NCI-H510A treated with DMSO at 0.1 percent for 48 hours (cell line): ENCODE measurements around the gene SOX18.

Source experiments
- DNase-seq: peaks from one replicate; lab custom pipeline; 2025; lab: John Stamatoyannopoulos, UW

Gene SOX18

GRCh38 chr20:64052987-64053840 is 3.8 kb upstream of the SOX18 start:
- DNase-seq = no peak

DNA sequence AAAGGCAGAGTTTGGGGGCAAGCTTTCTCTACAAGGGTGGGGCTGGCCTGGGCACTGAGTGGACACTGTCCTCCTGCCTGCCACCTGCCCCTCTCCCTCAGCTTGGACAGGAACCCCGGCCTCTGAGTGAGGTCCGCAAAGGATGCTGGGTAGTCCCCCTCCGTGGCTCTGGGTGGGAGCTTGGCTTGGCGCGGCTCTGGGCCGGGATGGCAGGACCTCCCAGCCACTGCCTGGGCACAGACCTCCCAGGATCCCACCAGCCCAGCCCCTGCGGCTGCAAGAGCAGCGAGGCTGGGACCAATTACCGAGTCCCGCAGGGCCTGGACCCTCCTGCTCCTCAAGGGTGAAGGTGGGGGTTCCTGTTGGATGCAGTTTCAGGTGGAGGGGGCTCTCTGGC is 2.9 kb upstream of the SOX18 start:
- DNase-seq = no peak

- DNase-seq = no peak
These were observed 2.3 kb upstream of the SOX18 start for GRCh38 chr20:64051561-64052325.

- no peak for DNase-seq
These were observed 1.6 kb upstream of the SOX18 start for GRCh38 chr20:64051033-64051452.

DNA sequence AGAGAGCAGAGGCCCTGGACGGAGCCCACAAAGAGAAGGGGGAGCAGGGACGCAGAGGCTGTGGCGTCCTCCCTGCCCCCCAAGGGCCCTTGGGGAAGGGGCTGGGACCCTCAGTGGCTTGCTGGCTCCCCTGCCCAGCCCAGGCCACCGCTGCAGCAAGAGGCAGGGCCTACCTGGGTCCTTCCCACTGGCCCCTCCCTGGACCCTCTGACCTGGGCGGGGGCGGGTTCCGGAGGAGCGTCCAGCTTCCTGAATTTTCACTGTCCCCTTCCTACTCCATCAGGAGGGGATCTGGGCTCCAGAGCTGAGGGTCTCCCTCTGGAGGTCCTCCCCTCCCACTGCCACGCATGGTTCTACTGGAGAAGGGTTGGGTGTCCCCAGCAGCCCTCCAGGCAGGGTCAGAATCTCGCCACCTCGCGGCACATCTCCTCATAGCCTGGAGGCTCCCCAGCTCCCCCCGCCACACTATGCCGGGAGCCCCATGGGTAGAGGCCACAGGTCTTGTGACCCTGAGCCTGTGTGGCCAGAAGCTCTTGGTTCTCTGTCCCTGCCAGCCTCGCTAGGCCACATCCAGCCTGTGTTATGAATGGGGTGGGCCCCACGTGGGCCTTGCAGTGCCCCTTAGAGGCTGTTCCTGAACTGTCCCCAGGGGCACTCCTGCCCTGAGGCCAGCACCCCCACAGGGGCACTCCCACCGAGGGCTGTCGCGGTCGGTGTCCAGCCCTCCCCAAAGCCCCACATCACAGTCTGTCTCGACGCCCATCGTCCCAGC is 1.0 kb upstream of the SOX18 start:
- no peak for DNase-seq

GRCh38 chr20:64049878-64050260 is 430 bp upstream of the SOX18 start:
- DNase-seq = no peak

DNA sequence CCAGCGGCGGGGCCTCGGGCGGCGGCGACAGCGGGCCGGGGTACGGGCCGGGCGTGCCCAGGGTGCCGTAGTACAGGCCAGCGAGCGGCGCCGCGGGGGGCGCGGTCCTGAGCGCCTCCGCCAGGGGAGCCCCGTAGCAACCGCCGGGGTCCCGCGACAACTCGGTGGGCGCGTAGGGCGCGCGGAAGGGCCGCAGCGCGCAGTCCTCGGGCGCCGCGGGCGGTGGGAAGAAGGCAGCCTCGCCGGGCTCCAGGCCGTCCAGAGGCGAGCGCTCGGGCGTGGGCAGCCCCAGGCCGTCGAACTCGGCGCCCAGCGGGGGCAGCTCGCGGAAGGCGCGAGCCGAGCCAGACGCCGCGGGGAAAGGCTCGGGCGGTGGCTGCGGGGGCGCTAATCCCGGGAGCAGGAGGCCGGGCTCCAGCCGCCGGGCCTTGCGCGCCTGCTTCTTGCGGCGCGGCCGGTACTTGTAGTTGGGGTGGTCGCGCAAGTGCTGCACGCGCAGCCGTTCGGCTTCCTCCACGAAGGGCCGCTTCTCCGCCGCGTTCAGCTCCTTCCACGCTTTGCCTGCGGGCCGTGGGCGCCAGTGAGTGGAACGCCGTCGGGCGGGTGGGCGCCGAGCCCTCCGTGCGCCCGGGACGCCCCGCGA is 916 bp downstream of the SOX18 start:
- DNase-seq = no peak

GRCh38 chr20:64047968-64048401 is 1.5 kb downstream of the SOX18 start:
- no peak for DNase-seq

GRCh38 chr20:64047046-64047389 is 2.4 kb downstream of the SOX18 start:
- DNase-seq = no peak

DNA sequence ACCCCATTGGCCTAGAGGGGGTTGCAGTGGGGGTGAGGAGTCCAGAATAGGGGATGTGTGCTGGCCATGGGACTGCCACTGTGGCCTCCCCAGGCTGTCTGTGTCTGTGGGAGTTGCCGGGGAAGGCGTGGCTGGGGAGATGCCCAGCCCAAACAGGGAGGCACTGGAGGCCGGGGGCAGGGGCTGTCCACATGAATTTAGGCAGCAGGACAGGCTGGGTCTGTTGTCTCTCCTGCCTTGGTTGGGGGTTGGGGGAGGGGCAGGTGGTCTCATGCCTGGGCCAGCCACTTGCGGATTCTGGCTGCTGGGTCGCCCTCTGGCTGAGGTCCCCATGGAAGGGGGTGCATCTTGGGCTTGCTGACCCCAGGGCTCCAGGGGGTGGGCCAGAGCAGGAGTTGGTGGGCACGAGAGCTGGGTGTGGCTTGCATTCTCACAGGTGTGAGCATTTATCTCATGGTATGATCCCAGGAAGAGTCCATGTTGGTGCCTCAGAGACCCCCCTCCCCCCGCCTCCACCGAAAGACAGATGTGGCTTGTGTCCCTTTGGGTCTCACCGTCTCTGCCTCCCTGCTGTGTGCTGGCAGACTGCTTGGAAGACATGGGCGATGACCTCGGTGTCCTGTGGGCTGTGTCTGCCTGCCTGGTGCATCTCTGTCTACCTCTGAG is 4.0 kb downstream of the SOX18 start:
- DNase-seq = no peak

GRCh38 chr20:64044484-64045247 is 4.8 kb downstream of the SOX18 start:
- DNase-seq = no peak

DNA sequence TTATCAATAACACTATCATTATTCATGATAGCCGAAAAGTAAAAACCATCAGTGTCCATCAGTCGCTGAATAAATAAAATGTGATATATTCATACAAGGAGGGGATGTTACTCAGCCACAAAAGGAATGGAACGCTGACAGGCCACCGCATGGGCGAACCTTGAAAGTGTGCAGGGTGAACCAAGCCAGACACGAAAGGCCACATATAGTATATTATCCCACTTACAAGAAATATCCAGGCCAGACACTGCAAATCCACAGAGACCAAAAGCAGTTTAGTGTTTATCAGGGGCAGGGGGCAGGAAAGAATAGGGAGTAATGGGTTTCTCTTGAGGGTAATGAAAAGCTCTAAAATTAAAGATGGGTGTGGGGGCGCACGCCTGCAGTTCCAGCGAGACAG is 5.7 kb downstream of the SOX18 start:
- no peak for DNase-seq

GRCh38 chr20:64042054-64042781 is 7.2 kb downstream of the SOX18 start:
- no peak for DNase-seq

DNA sequence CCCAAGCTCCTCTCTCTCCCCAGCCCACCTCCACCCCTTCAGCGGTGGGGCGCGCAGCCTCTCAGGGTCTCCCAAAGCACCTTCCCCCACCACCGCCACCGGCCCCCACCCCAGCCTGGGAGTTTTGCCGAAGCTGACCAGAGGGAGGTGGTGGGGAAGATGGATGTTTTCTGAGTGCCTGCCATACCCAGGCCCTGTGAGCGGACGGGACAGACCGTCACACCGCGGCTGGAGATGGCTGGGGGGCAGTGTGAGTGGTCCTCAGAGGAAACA is 7.7 kb downstream of the SOX18 start:
- DNase-seq = no peak

GRCh38 chr20:64041040-64041780 is 8.2 kb downstream of the SOX18 start:
- no peak for DNase-seq

GRCh38 chr20:64040231-64041039 is 9.0 kb downstream of the SOX18 start:
- DNase-seq = no peak

DNA sequence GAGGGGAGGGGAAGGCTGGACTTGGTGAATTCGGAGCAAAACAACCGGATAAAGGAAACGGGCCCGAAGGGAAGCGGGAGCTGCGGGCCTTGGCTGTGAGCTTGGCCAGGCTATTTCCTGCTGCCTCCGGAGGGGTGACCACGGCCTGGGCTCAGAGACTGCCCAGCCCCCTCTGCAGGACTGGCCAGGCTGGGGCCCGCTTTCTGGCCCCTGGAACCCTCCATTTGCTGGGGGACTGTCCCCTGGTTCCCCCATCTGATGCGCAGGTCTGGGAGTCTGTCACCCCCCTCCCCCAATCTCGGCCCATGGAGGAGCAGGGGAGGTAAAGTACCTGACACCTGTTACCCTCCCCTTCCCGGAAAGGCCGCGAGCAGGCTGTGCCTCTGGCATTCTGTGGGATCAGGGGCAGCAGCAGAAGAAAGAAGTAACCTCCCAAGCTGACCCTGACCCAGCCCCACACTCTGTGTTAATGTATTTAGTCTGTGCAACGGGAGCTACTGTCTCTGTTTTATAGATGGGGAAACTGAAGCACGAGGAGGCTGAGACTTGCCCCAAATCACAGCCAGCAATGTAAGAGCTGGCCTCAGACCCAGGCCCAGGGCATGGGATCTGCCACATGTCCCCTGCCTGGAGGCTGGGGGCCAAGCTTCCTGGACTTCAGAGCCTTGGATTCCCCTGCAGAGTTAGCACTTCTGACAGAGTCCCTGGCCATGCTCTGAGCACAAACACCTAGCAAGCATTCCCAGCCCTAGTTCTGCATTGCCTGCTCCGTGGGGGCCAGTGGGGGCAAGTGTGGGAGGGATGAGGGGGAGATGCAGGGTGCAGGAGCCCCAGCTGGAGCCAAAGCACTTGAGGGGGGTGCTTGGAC is 9.9 kb downstream of the SOX18 start:
- no peak for DNase-seq
